Panc1 (cell line): ENCODE results near the gene DLGAP4.

Source experiments
- POLR2AphosphoS5 ChIP-seq: IDR thresholded peaks from 2 replicates; pipeline ENCODE4 v1.6.1; 2012; ENCODE audit warnings: mild to moderate bottlenecking, low read depth, low read length, moderate library complexity
- REST ChIP-seq, 2 experiments: IDR thresholded peaks; 2 replicates each; pipeline ENCODE4 v1.6.1; 2011 to 2012; ENCODE audit warnings: low read depth in 2 of 2, control low read depth in 1 of 2, low read length in 1 of 2, mild to moderate bottlenecking in 1 of 2, moderate library complexity in 1 of 2; ENCODE audit not compliant: insufficient read depth in 1 of 2
- TCF7L2 ChIP-seq: IDR thresholded peaks from 2 replicates; pipeline ENCODE4 v1.6.1; 2011; ENCODE audit warnings: mild to moderate bottlenecking, low read depth, low read length, inconsistent platforms

- TF ChIP-seq TCF7L2 (no peak), REST (IDR thresholded peaks at IDR 0.05; ENCODE audit: insufficient read depth in 1 of 2, low read depth in 2 of 2, low read length in 1 of 2) (no peak), POLR2AphosphoS5 (no peak)
Observed at GRCh38 chr20:36455972-36456625, 150.0 kb downstream of the DLGAP4 start.
